Brain microvascular endothelial cell (primary cell): ENCODE data around the gene IL15RA.

ENCODE experiments used
- DNase-seq: peaks from one replicate; pipeline ENCODE4 v3.0.0-alpha.2; 2020
- H3K27ac ChIP-seq: fragments of 250-450 bp; sonication (Bioruptor Pico); 2 replicates; pipeline ENCODE4 v1.5.1; 2020; ENCODE audit warnings: mild to moderate bottlenecking, moderate library complexity
- H3K27me3 ChIP-seq: fragments of 250-450 bp; sonication (Bioruptor Pico); replicated peaks from 2 replicates; pipeline ENCODE4 v1.5.1; 2020; ENCODE audit warnings: mild to moderate bottlenecking
- H3K36me3 ChIP-seq: fragments of 250-450 bp; sonication (Bioruptor Pico); replicated peaks from 2 replicates; pipeline ENCODE4 v1.5.1; 2020; ENCODE audit warnings: mild to moderate bottlenecking
- H3K4me3 ChIP-seq: 2 replicates; pipeline ENCODE4 v1.5.1; 2011; ENCODE audit warnings: low read depth, mild to moderate bottlenecking, control low read depth, low read length, moderate library complexity
- CTCF ChIP-seq: IDR thresholded peaks from 2 replicates; pipeline ENCODE4 v1.5.1; 2011; ENCODE audit warnings: low read depth, mild to moderate bottlenecking, moderate library complexity, low read length, control low read depth, inconsistent platforms; ENCODE audit errors: missing control alignments
- in situ Hi-C: cut with HindIII; loops from 2 replicates; pipeline ENCODE4 v1.10.0; 2017; ENCODE audit warnings: low sequenced_read_pairs, low pct_ligation_motif_present

The IL15RA gene

GRCh38 chr10:5989756-5990155 lies 12.4 kb upstream of the IL15RA start:
- TF ChIP-seq CTCF: no peak
- Histone ChIP-seq H3K4me3 (no peak overlapping the region), H3K27ac (no peak overlapping the region), H3K27me3 (no peaks in the 10 kb centered on the region), H3K36me3 (no peaks in the 10 kb centered on the region)
- in situ Hi-C loops: no loop called here
- DNase-seq: no peak

GRCh38 chr10:5988336-5988920 lies 11.1 kb upstream of the IL15RA start:
- DNase-seq: no peak
- no peaks in the 10 kb centered on the region for H3K27me3 ChIP-seq
- no peak overlapping the region for H3K4me3 ChIP-seq
- no peak for TF ChIP-seq CTCF
- in situ Hi-C loops: no loop called here
- H3K27ac ChIP-seq: no peak overlapping the region
- H3K36me3 ChIP-seq: no peaks in the 10 kb centered on the region

- no peaks in the 10 kb centered on the region for H3K36me3 ChIP-seq
- no peaks in the 10 kb centered on the region for H3K27me3 ChIP-seq
- no peak overlapping the region for H3K4me3 ChIP-seq
- TF ChIP-seq CTCF: no peak
- DNase-seq: no peak
- H3K27ac ChIP-seq: no peak overlapping the region
- in situ Hi-C loops: no loop called here
These were observed 10.4 kb upstream of the IL15RA start for GRCh38 chr10:5987747-5988146.

DNA sequence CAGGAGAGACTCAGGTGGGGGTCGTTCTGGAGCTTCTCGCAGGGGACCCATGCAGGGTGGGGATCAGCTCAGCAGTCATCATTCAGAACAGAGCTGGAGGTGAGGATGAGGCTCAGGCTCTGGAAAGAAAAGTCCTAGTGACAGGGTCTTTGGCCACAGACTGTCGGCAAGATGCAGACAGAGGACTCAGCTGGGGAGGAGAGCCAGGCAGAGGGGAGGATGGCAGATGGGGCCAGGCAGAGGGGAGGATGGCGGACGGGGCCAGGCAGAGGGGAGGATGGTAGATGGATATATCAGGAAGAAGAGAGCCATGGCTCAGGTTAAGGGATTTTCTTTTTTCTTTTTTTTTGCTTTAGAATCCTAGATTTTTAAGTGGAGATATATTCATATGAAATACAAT lies 7.7 kb upstream of the IL15RA start:
- H3K36me3 ChIP-seq: no peaks in the 10 kb centered on the region
- H3K4me3 ChIP-seq: no peak overlapping the region
- H3K27me3 ChIP-seq: no peaks in the 10 kb centered on the region
- DNase-seq: no peak
- in situ Hi-C loops: no loop called here
- TF ChIP-seq CTCF: no peak
- no peak overlapping the region for H3K27ac ChIP-seq

GRCh38 chr10:5983774-5984173 lies 6.4 kb upstream of the IL15RA start:
- Histone ChIP-seq H3K27me3 (no peaks in the 10 kb centered on the region), H3K27ac (no peak overlapping the region), H3K4me3 (no peak overlapping the region), H3K36me3 (no peaks in the 10 kb centered on the region)
- in situ Hi-C loops: no loop called here
- no peak for DNase-seq
- no peak for TF ChIP-seq CTCF

GRCh38 chr10:5981529-5981928 lies 4.2 kb upstream of the IL15RA start:
- Histone ChIP-seq H3K36me3 (no peaks in the 10 kb centered on the region), H3K4me3 (no peak overlapping the region), H3K27ac (no peak overlapping the region), H3K27me3 (no peaks in the 10 kb centered on the region)
- in situ Hi-C loops: no loop called here
- TF ChIP-seq CTCF: no peak
- DNase-seq: no peak
